ENCODE measurements around the gene CRELD2.

Gene CRELD2

DNA sequence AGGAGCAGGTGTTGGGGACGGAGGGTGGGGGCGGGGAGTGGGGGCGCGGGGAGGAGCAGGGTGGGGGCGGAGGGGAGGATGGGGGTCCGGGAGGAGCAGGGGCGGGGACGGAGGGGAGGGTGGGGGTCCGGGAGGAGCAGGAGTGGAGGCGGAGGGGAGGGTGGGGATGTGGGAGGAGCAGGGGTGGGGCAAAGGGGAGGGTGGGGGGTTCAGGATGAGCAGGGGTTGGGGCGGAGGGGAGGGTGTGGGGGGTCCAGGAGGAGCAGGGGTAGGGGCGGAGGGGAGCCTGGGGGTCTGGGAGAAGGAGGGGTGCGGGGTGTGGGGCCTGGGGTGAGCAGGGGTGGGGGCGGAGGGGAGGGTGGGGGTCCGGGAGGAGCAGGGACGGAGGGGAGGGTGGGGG is 17.1 kb downstream of the CRELD2 start:
- Histone ChIP-seq H3K36me3 (ENCODE audit: insufficient read depth, low read length) (no peaks in the 10 kb centered on the region), H3K27ac (ENCODE audit: low read depth, low read length) (no peak overlapping the region), H3K9me3 (ENCODE audit: low read length) (no peaks in the 10 kb centered on the region), H3K27me3 (ENCODE audit: control insufficient read depth in 1 of 2, insufficient read depth in 2 of 2, low read length in 2 of 2) (no peaks in the 10 kb centered on the region), H3K4me3 (ENCODE audit: low read depth in 1 of 2, low read length in 2 of 2) (no peak overlapping the region), H3K9ac (ENCODE audit: low read length) (no peak overlapping the region), H3K4me1 (ENCODE audit: insufficient read depth, low read length) (peaks cover 15% of the 10 kb centered on the region)

- Histone ChIP-seq H3K9me3 (ENCODE audit: low read length) (no peaks in the 10 kb centered on the region), H3K27me3 (ENCODE audit: control insufficient read depth in 1 of 2, insufficient read depth in 2 of 2, low read length in 2 of 2) (no peaks in the 10 kb centered on the region), H3K4me1 (ENCODE audit: insufficient read depth, low read length) (peaks cover 15% of the 10 kb centered on the region), H3K36me3 (ENCODE audit: insufficient read depth, low read length) (no peaks in the 10 kb centered on the region), H3K4me3 (ENCODE audit: low read depth in 1 of 2, low read length in 2 of 2) (peak overlapping the region; percentile 32 to 38), H3K9ac (ENCODE audit: low read length) (peak overlapping the region; percentile 20), H3K27ac (ENCODE audit: low read depth, low read length) (peak overlapping the region; percentile 63)
Measured at GRCh38 chr22:49936018-49936972, 17.9 kb downstream of the CRELD2 start.

DNA sequence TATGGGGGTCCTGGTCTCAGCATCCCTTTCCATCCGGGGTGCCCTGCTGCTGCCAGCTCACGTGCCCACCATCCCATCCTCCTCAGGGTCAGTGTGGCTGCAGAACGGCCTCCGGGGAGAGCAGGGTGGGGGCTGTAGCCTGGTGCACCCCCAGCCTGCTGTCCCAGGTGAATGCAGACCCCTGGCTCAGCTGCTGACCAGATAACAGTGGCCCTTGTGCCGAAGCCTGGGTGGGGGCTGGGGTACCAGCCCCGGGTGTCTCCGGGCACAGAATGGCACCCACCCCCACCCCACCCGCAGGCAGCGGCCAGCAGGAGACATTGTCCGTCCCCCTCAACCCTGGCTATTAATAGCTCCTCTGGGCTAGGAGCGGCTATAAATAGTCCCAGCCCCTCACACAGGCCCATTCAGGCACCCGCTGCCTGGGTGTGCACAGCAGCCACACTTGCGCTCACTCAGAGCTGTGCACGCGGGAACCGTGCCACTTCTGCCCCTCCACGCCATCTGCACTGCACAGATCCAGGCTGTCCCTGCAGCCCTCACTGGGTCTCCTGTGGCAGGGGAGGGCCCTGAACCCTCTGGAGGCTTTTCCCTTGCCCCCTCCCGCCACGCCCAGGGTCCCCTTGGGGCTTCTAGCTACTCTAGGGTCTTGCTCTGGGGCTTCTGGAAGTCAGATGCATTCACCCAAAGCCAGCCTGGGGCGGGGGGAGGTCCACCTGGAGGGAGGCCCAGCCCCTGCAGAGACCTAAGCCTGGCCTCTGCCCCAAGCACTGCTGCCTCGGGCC is 18.7 kb downstream of the CRELD2 start:
- H3K4me1 ChIP-seq (ENCODE audit: insufficient read depth, low read length) = peaks cover 15% of the 10 kb centered on the region
- no peaks in the 10 kb centered on the region for H3K9me3 ChIP-seq (ENCODE audit: low read length)
- H3K36me3 ChIP-seq (ENCODE audit: insufficient read depth, low read length) = no peaks in the 10 kb centered on the region
- H3K9ac ChIP-seq (ENCODE audit: low read length) = peak overlapping the region; percentile 20
- peak overlapping the region in 1 of 2 donors; percentile 32 for H3K4me3 ChIP-seq (ENCODE audit: low read depth in 1 of 2, low read length in 2 of 2)
- H3K27ac ChIP-seq (ENCODE audit: low read depth, low read length) = peak overlapping the region; percentile 63
- H3K27me3 ChIP-seq (ENCODE audit: control insufficient read depth in 1 of 2, insufficient read depth in 2 of 2, low read length in 2 of 2) = no peaks in the 10 kb centered on the region

DNA sequence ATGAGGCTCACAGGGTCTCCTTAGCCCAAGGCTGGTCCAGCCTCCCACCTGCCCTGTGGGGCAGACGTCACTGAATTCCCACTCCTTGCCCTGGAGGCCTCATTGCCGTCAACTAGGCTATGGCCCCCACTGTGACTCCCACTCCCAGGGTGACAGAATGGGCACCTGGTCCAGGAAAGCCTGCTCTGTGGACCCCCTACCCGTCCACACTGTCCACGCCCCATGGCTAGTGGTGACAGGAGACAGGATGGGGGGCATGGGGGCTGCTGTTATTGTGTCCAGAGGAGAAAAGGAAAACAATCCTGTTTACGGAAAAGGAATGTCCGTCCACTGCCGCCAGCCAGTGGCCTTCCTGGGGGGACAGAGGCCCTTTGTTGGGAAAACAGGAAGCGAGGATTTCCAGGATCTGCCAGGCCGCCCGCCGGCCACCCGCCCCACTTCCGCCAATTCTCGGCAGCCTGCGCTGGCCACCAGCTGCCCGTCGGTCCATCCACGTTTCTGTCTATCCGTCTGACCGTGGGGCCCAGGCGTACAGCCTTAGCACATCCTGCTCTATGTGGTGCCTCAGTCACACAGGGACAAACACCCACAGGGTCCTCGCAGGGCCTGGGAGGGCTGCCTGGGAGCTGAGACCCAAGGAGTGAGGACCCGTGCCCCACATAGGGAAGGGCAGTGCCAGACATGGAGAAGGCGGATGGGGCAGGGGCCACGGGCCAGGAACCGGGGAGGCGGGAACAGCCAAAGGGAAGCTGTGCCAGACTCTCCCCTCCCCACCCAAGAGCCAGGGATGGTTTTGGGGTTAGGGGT is 19.5 kb downstream of the CRELD2 start:
- H3K36me3 ChIP-seq (ENCODE audit: insufficient read depth, low read length) = no peaks in the 10 kb centered on the region
- no peaks in the 10 kb centered on the region for H3K9me3 ChIP-seq (ENCODE audit: low read length)
- no peaks in the 10 kb centered on the region for H3K27me3 ChIP-seq (ENCODE audit: control insufficient read depth in 1 of 2, insufficient read depth in 2 of 2, low read length in 2 of 2)
- no peak overlapping the region for H3K4me3 ChIP-seq (ENCODE audit: low read depth in 1 of 2, low read length in 2 of 2)
- H3K27ac ChIP-seq (ENCODE audit: low read depth, low read length) = no peak overlapping the region
- H3K9ac ChIP-seq (ENCODE audit: low read length) = no peak overlapping the region
- H3K4me1 ChIP-seq (ENCODE audit: insufficient read depth, low read length) = peaks cover 15% of the 10 kb centered on the region

DNA sequence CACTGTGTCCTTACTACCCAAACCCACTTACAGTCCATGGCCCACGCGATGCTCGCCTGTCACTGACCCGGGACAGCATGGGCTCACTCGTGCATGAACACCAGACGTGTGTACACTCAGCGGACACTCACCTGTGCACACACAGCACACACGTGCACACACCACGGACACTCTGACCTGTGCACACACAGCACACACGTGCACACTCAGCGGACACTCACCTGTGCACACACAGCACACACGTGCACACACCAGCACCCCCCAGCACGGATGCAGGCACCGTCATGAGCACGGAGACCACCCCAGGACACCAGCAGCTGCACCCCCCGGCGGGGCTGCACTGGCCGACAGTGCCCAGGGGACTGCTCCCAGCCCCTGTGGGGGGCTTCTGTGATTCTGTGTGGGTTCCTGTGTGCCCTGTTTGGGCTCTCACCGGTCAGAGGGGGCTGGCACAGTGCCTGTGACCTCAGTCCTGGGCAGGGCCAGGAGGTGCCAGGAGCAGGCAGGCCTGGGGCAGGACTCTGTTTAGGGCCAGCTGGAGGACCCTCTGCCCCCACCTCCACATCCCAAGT is 20.2 kb downstream of the CRELD2 start:
- peaks cover 15% of the 10 kb centered on the region for H3K4me1 ChIP-seq (ENCODE audit: insufficient read depth, low read length)
- H3K27me3 ChIP-seq (ENCODE audit: control insufficient read depth in 1 of 2, insufficient read depth in 2 of 2, low read length in 2 of 2) = no peaks in the 10 kb centered on the region

DNA sequence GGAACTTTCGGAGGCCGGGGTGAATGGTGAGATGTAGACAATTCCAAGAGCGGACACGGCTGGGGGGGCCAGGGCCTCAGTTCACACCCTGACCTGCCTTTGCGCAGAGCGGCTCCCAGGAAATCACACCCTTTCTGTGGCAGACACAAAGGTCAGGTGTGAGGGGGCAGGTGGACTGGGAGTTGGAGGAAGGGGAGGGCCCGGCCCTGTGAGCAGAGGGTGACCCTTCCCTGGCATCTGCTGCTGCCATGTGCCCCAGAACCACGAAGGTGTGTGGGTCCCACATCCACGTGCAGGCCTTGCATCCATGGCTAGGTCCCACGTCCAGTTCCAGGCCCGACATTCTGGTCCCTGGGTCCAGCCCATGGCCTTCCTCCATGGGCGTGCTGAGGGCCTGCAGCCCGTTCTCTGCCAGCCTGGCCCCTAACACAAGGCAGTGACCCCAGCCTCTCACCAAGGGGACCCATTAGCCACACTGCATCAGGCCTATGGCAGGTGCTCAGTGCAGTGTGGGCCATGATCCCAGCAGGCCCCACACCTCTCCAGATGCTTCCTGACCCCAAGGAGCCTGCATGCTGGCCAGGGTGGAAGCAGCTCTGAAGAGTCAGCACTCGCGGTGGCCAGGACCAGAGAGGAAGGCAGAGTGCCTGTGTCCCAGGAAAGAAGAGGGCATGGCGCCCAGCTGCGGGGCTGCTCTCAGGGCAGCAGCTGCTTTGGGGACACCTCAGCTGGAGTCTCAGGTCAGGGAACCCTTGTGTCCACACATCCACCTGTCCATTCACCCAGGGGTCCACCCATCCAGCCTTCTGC is 23.3 kb downstream of the CRELD2 start:
- peaks cover 10% of the 10 kb centered on the region for H3K4me1 ChIP-seq (ENCODE audit: insufficient read depth, low read length)
- no peaks in the 10 kb centered on the region for H3K36me3 ChIP-seq (ENCODE audit: insufficient read depth, low read length)
- no peaks in the 10 kb centered on the region for H3K27me3 ChIP-seq (ENCODE audit: control insufficient read depth in 1 of 2, insufficient read depth in 2 of 2, low read length in 2 of 2)
- no peak overlapping the region for H3K27ac ChIP-seq (ENCODE audit: low read depth, low read length)
- no peaks in the 10 kb centered on the region for H3K9me3 ChIP-seq (ENCODE audit: low read length)
- no peak overlapping the region for H3K4me3 ChIP-seq (ENCODE audit: low read depth in 1 of 2, low read length in 2 of 2)
- no peak overlapping the region for H3K9ac ChIP-seq (ENCODE audit: low read length)

More for the DNA sequence above, 20.2 kb downstream of the CRELD2 start:
- no peak overlapping the region for H3K9ac ChIP-seq (ENCODE audit: low read length)
- H3K36me3 ChIP-seq (ENCODE audit: insufficient read depth, low read length) = no peaks in the 10 kb centered on the region
- no peak overlapping the region for H3K27ac ChIP-seq (ENCODE audit: low read depth, low read length)
- H3K4me3 ChIP-seq (ENCODE audit: low read depth in 1 of 2, low read length in 2 of 2) = no peak overlapping the region
- H3K9me3 ChIP-seq (ENCODE audit: low read length) = no peaks in the 10 kb centered on the region

GRCh38 chr22:49942565-49943404 is 24.4 kb downstream of the CRELD2 start:
- Histone ChIP-seq H3K27ac (ENCODE audit: low read depth, low read length) (no peak overlapping the region), H3K4me3 (ENCODE audit: low read depth in 1 of 2, low read length in 2 of 2) (no peak overlapping the region), H3K27me3 (ENCODE audit: control insufficient read depth in 1 of 2, insufficient read depth in 2 of 2, low read length in 2 of 2) (no peaks in the 10 kb centered on the region), H3K36me3 (ENCODE audit: insufficient read depth, low read length) (no peaks in the 10 kb centered on the region), H3K9ac (ENCODE audit: low read length) (no peak overlapping the region), H3K9me3 (ENCODE audit: low read length) (no peaks in the 10 kb centered on the region), H3K4me1 (ENCODE audit: insufficient read depth, low read length) (no peaks in the 10 kb centered on the region)

DNA sequence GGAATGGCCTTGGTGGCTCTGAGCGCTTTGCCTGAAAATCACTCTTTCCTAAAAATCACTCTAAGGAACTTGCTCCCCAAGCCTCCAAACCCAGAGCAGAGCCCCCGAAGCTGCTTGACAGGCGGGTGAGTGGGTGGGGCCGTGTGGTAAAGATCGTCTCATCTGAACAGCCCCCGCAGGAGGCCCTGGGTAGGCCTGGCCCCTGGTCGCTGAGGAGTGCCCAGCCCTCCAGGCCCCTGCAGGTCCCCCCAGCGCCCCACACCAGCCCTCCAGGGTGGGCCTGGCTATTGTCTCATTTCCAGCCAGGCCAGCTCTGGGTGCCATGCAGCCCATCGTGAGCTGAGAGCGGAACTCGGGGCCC is 25.0 kb downstream of the CRELD2 start:
- no peak overlapping the region for H3K27ac ChIP-seq (ENCODE audit: low read depth, low read length)

GRCh38 chr22:49943771-49944398 is 25.5 kb downstream of the CRELD2 start:
- Histone ChIP-seq H3K9ac (ENCODE audit: low read length) (no peak overlapping the region), H3K9me3 (ENCODE audit: low read length) (no peaks in the 10 kb centered on the region), H3K27me3 (ENCODE audit: control insufficient read depth in 1 of 2, insufficient read depth in 2 of 2, low read length in 2 of 2) (no peaks in the 10 kb centered on the region), H3K27ac (ENCODE audit: low read depth, low read length) (no peak overlapping the region), H3K4me3 (ENCODE audit: low read depth in 1 of 2, low read length in 2 of 2) (no peak overlapping the region), H3K36me3 (ENCODE audit: insufficient read depth, low read length) (no peaks in the 10 kb centered on the region), H3K4me1 (ENCODE audit: insufficient read depth, low read length) (no peaks in the 10 kb centered on the region)

More for the DNA sequence above, 25.0 kb downstream of the CRELD2 start:
- H3K4me1 ChIP-seq (ENCODE audit: insufficient read depth, low read length) = no peaks in the 10 kb centered on the region
- H3K27me3 ChIP-seq (ENCODE audit: control insufficient read depth in 1 of 2, insufficient read depth in 2 of 2, low read length in 2 of 2) = no peaks in the 10 kb centered on the region
- H3K36me3 ChIP-seq (ENCODE audit: insufficient read depth, low read length) = no peaks in the 10 kb centered on the region
- H3K9me3 ChIP-seq (ENCODE audit: low read length) = no peaks in the 10 kb centered on the region
- H3K4me3 ChIP-seq (ENCODE audit: low read depth in 1 of 2, low read length in 2 of 2) = no peak overlapping the region
- no peak overlapping the region for H3K9ac ChIP-seq (ENCODE audit: low read length)

Data from muscle layer of colon (tissue), 2 donors.